HepG2 (cell line): ENCODE results near the gene NAV1. TPM values are rescaled to one million over a fixed set of nuclear protein-coding genes. Genes with fewer than 3 reads are reported as not detected.

Experiments
- ATAC-seq: fragments of 200-7000 bp; cut with Tn5 transposase; 3 replicates; pipeline ENCODE4 v1.9.1; 2020; ENCODE audit warnings: mild to moderate bottlenecking, moderate library complexity
- BruUV-seq: library from RNA; stranded (reverse); fragments of 400-500 nt; replicated peaks from 2 replicates; lab custom pipeline; 2021; lab: Mats Ljungman, UMichigan
- CTCF ChIA-PET: fragments of 300-600 bp; formaldehyde crosslinking; extraction: SDS; loops from one replicate; lab custom pipeline; 2021; ENCODE audit warnings: low total read pairs, inconsistent platforms, low intra/inter-chr PET ratio; lab: Yijun Ruan, JAX
- POLR2A ChIA-PET: fragments of 350-600 bp; sonication (Branson Sonifier 250); formaldehyde crosslinking; loops from one replicate; lab custom pipeline; 2020; ENCODE audit warnings: antibody characterized with exemption, inconsistent platforms; lab: Yijun Ruan, JAX
- DNase-seq: peaks from one replicate; pipeline ENCODE4 v3.0.0-alpha.2; 2015; ENCODE audit warnings: low spot score
- FAIRE-seq: peaks from 3 replicates; lab custom pipeline; 2011; peaks lifted over from hg19 to GRCh38; lab: Jason Lieb, UNC
- H2AFZ ChIP-seq: one replicate; pipeline ENCODE4 v1.6.1; 2011; ENCODE audit warnings: low read length, inconsistent platforms
- H3K27ac ChIP-seq: fragments of 300-600 bp; 3 replicates; pipeline ENCODE4 v1.8.0; 2011; ENCODE audit warnings: mixed run types, mild to moderate bottlenecking, mixed read lengths, low read length, inconsistent platforms; ENCODE audit not compliant: insufficient read depth; ENCODE audit errors: extremely low read length
- H3K27me3 ChIP-seq, 2 experiments: fragments of 200-600 bp in 1 of 2; 2 replicates in 1 of 2; 3 replicates in 1 of 2; pipeline versions ENCODE4 v1.6.0 to v1.8.0; 2011; ENCODE audit warnings: low read length in 2 of 2, mild to moderate bottlenecking in 2 of 2, moderate library complexity in 2 of 2, inconsistent platforms in 1 of 2; ENCODE audit not compliant: insufficient read depth in 2 of 2, control insufficient read depth in 1 of 2
- H3K36me3 ChIP-seq, 2 experiments: fragments of 200-600 bp in 1 of 2; replicated peaks in 1 of 2; 2 replicates in 1 of 2; 3 replicates in 1 of 2; pipeline versions ENCODE4 v1.5.1 to v1.8.0; 2011; ENCODE audit warnings: low read length in 2 of 2, inconsistent platforms in 1 of 2; ENCODE audit not compliant: insufficient read depth in 2 of 2, control insufficient read depth in 1 of 2
- H3K4me1 ChIP-seq: 2 replicates; pipeline ENCODE4 v1.5.1; 2012; ENCODE audit warnings: low read length, inconsistent platforms; ENCODE audit not compliant: insufficient read depth
- H3K4me2 ChIP-seq: 2 replicates; pipeline ENCODE4 v1.6.0; 2011; ENCODE audit warnings: low read depth, low read length, inconsistent platforms
- H3K4me3 ChIP-seq, 3 experiments: fragments of 200-600 bp in 1 of 3; sonication (generic), shearing (Covaris generic) in 1 of 3; replicated peaks in 1 of 3; 2 replicates each; pipeline ENCODE4 v1.5.1; 2011 to 2016; ENCODE audit warnings: low read length in 3 of 3, inconsistent platforms in 2 of 3, low read depth in 2 of 3, mild to moderate bottlenecking in 2 of 3, control low read depth in 1 of 3, mixed read lengths in 1 of 3; ENCODE audit not compliant: insufficient read depth in 1 of 3
- H3K79me2 ChIP-seq: one replicate; pipeline ENCODE4 v1.6.1; 2011; ENCODE audit warnings: low read length, inconsistent platforms; ENCODE audit not compliant: insufficient read depth
- H3K9ac ChIP-seq: 2 replicates; pipeline ENCODE4 v1.6.0; 2011; ENCODE audit warnings: mild to moderate bottlenecking, low read depth, low read length, inconsistent platforms; ENCODE audit not compliant: insufficient read depth
- H3K9me3 ChIP-seq: 2 replicates; pipeline ENCODE4 v1.5.1; 2012; ENCODE audit warnings: mild to moderate bottlenecking, low read length
- H4K20me1 ChIP-seq: 2 replicates; pipeline ENCODE4 v1.6.0; 2011; ENCODE audit warnings: inconsistent platforms, mild to moderate bottlenecking, low read length, moderate library complexity; ENCODE audit not compliant: insufficient read depth
- ATF7-NPFF ChIP-seq: sonication (generic); formaldehyde crosslinking; IDR thresholded peaks from 2 replicates; pipeline ENCODE4 v1.8.1; 2023; ENCODE audit warnings: mild to moderate bottlenecking, low read depth, missing genetic modification reagents, moderate library complexity
- FOXM1 ChIP-seq: sonication (generic); formaldehyde crosslinking; IDR thresholded peaks from 2 replicates; pipeline ENCODE4 v1.5.0; 2020; ENCODE audit warnings: missing genetic modification reagents
- GATAD1 ChIP-seq: IDR thresholded peaks from 2 replicates; pipeline ENCODE4 v1.6.1; 2016; ENCODE audit warnings: missing genetic modification reagents, missing compliant biosample characterization
- HMG20B ChIP-seq: conservative IDR thresholded peaks from 2 replicates; pipeline ENCODE4 v1.6.1; 2016; ENCODE audit warnings: missing genetic modification reagents, missing compliant biosample characterization
- NFE2 ChIP-seq: sonication (generic); formaldehyde crosslinking; IDR thresholded peaks from 2 replicates; pipeline ENCODE4 v1.4.0; 2020; ENCODE audit warnings: missing genetic modification reagents
- NR2C2 ChIP-seq: sonication (generic); formaldehyde crosslinking; IDR thresholded peaks from 2 replicates; pipeline ENCODE4 v1.4.0; 2020; ENCODE audit warnings: missing genetic modification reagents, mild to moderate bottlenecking, moderate library complexity, borderline replicate concordance
- POGZ ChIP-seq: sonication (generic); formaldehyde crosslinking; IDR thresholded peaks from 2 replicates; pipeline ENCODE4 v1.4.0; 2020; ENCODE audit warnings: mild to moderate bottlenecking, missing genetic modification reagents
- SAFB2 ChIP-seq: sonication (generic); formaldehyde crosslinking; IDR thresholded peaks from 2 replicates; pipeline ENCODE4 v1.5.1; 2020; ENCODE audit warnings: missing genetic modification reagents, low read depth, mild to moderate bottlenecking, borderline replicate concordance
- XRCC5 ChIP-seq: fragments of 200-400 bp; formaldehyde crosslinking; optimal IDR thresholded peaks from 2 replicates; pipeline ENCODE3; 2017; ENCODE audit warnings: mild to moderate bottlenecking, low read length
- ZNF343 ChIP-seq: sonication (generic); formaldehyde crosslinking; IDR thresholded peaks from 2 replicates; pipeline ENCODE4 v1.4.0; 2020; ENCODE audit warnings: mild to moderate bottlenecking, missing genetic modification reagents
- ZNF629 ChIP-seq: sonication (generic); formaldehyde crosslinking; conservative IDR thresholded peaks from 2 replicates; pipeline ENCODE4 v1.5.0; 2020; ENCODE audit warnings: missing genetic modification reagents
- ZNF672 ChIP-seq: sonication (generic); formaldehyde crosslinking; IDR thresholded peaks from 2 replicates; pipeline ENCODE4 v1.8.1; 2022; ENCODE audit warnings: missing genetic modification reagents
- WGBS: methylation state at CpG from one replicate; pipeline ENCODE4 v1.1.6; 2017; ENCODE audit warnings: low lambda C conversion rate; 5-methylcytosine and 5-hydroxymethylcytosine counted together
- in situ Hi-C: cut with HindIII; loops from 2 replicates; pipeline ENCODE4 v1.10.0; 2017; ENCODE audit warnings: low pct_unique_long_range_greater_than_20kb; ENCODE audit not compliant: extremely low pct_ligation_motif_present
- intact Hi-C: fragments of 100-400 bp; cut with micrococcal nuclease; formaldehyde crosslinking; loops from one replicate; pipeline ENCODE4 v1.10.0; 2022; ENCODE audit not compliant: unreplicated experiment
- polyA plus RNA-seq, 8 experiments: library from polyadenylated mRNA; depleted of rRNA in 3 of 8; stranded (reverse) in 7 of 8; unstranded in 1 of 8; fragments of >200 nt; fragmentation: Illumina TruSeq in 4 of 8; extraction: Trizol in 4 of 8; gene quantifications; 2 replicates each; pipeline versions ENCODE4 v1.2.1 to v1.2.3, GENCODE V29; 2011 to 2016; ENCODE audit warnings: low read depth in 4 of 8, missing spikeins in 1 of 8, mixed read lengths in 1 of 8; ENCODE audit not compliant: insufficient read depth in 1 of 8
- total RNA-seq, 5 experiments: library from RNA; depleted of rRNA; stranded (reverse); fragments of >200 nt; fragmentation: Illumina TruSeq; extraction: Trizol; gene quantifications; 2 replicates each; pipeline ENCODE4 v1.2.3, GENCODE V29; 2016; ENCODE audit warnings: low read depth in 1 of 5
- TF ChIP-seq, protein P1 (sequence below): sonication (generic); formaldehyde crosslinking; IDR thresholded peaks from 2 replicates; pipeline ENCODE4 v1.9.0; 2021; ENCODE audit warnings: missing genetic modification reagents, mild to moderate bottlenecking, borderline replicate concordance
- TF ChIP-seq, protein P2 (sequence below): sonication (generic); formaldehyde crosslinking; IDR thresholded peaks from 2 replicates; pipeline ENCODE4 v1.4.0; 2020; ENCODE audit warnings: mild to moderate bottlenecking, missing genetic modification reagents
- TF ChIP-seq, protein P3 (sequence below): sonication (generic); formaldehyde crosslinking; IDR thresholded peaks from 2 replicates; pipeline ENCODE4 v1.5.0; 2020; ENCODE audit warnings: missing genetic modification reagents

NAV1 gene
- total and polyA plus RNA-seq, 2 of the 13 experiments (the other 11 are each of a cell fraction or from before 2014, with no cell fraction given): not detected

DNA sequence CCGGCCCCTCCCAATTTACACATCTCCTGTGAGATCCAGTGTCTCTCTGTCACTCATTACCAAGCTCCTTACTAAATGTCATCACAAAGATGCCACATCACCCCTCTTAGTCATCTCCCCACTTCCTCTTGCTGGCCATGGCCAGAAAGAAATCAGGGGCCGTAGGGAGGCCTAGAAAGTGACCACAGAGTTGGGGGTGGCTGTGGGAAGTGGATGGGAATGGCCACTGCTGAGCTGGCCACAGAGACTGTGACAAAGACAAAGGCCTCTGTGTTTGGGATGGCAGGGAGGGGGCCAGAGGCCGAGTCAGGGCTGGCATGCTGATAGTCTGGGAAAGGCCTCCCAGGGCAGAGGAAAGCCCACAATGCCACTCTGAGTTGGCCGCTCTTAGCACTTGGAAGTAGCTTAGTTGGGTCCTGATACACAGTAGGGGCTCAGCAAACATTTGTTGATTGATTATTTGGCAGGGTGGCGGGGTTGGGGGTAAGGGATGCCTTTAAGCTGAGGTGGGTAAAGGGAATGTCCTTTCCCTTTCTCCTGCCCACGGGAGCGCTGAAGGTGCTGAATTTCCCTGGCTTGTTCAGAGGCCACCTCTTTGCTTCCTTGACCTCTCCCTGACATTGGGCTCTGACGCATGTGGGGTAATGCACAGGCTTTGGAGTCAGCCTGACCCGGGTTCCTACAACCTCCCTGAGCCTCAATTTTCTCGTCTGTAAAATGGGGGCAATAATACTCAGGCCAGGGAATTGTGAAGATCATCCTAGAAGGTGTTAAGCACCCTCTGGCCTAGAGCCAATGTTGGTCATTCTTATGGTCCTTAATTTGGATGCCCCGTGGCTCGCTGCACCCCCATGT is 13.2 kb downstream of the NAV1 start:
- BruUV-seq: no TSS peak
- H3K4me2 ChIP-seq: no peak overlapping the region
- CTCF ChIA-PET: no interaction called here
- no peak for FAIRE-seq
- peak; percentile 43 for TF ChIP-seq ZNF629
- TF ChIP-seq, protein P1, sequence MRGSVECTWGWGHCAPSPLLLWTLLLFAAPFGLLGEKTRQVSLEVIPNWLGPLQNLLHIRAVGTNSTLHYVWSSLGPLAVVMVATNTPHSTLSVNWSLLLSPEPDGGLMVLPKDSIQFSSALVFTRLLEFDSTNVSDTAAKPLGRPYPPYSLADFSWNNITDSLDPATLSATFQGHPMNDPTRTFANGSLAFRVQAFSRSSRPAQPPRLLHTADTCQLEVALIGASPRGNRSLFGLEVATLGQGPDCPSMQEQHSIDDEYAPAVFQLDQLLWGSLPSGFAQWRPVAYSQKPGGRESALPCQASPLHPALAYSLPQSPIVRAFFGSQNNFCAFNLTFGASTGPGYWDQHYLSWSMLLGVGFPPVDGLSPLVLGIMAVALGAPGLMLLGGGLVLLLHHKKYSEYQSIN (CRISPR knock-in tag): no peak
- no peak for TF ChIP-seq ZNF672
- TF ChIP-seq NFE2 (CRISPR knock-in tag): no peak
- TF ChIP-seq, all 625 proteins: peak for 1
- no peak for ATAC-seq
- intact Hi-C loops (no loop called here), in situ Hi-C loops (no loop called here)
- 23% methylated on average over 8 of the region's 12 CpGs for WGBS
- H3K36me3 ChIP-seq: no peaks in the 10 kb centered on the region
- H3K9ac ChIP-seq: no peak overlapping the region
- no peaks in the 10 kb centered on the region for H3K9me3 ChIP-seq
- H3K27ac ChIP-seq: no peak overlapping the region
- H4K20me1 ChIP-seq: no peaks in the 10 kb centered on the region
- no peaks in the 10 kb centered on the region for H3K79me2 ChIP-seq
- POLR2A ChIA-PET: no interaction called here
- DNase-seq: no peak
- H3K27me3 ChIP-seq: peaks cover 2 to 30% of the 10 kb centered on the region in 2 experiments; a peak in 3 of 5 replicates
- no peak overlapping the region for H2AFZ ChIP-seq
- no peak overlapping the region for H3K4me3 ChIP-seq
- no peaks in the 10 kb centered on the region for H3K4me1 ChIP-seq

DNA sequence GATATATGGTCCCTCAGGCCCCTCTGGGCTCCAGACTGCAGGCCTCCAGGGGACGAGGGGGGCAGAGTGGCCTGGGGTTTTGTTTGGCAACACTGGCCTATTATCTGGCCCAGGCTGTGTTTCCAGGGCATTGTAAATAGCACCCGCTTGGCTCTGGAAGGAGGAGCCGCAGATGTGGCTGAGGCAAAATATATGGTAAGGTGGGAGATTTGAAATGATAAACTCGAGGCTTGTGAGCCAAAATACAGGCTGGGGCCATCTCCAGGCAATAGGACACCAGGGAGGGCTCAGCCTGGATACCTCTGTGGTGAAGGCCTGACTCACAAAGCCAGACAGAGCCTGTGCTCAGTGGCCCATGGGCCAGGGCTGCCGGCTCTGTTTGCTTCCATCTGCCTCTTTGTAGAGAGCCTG is 14.0 kb downstream of the NAV1 start:
- FAIRE-seq (no peak), ATAC-seq (no peak), DNase-seq (no peak)
- intact Hi-C loops: no loop called here
- no peaks in the 10 kb centered on the region for H4K20me1 ChIP-seq
- no peak overlapping the region for H3K4me2 ChIP-seq
- H3K9me3 ChIP-seq: no peaks in the 10 kb centered on the region
- peaks cover 2 to 38% of the 10 kb centered on the region in 2 experiments; a peak in 3 of 5 replicates for H3K27me3 ChIP-seq
- no peak overlapping the region for H3K27ac ChIP-seq
- ChIA-PET POLR2A (no interaction called here), CTCF (no interaction called here)
- H3K4me3 ChIP-seq: no peak overlapping the region
- H3K4me1 ChIP-seq: no peaks in the 10 kb centered on the region
- H3K36me3 ChIP-seq: no peaks in the 10 kb centered on the region
- no peak overlapping the region for H3K9ac ChIP-seq
- H2AFZ ChIP-seq: no peak overlapping the region
- in situ Hi-C loops: no loop called here
- no TSS peak for BruUV-seq
- WGBS: 18% methylated on average over 5 of the region's 5 CpGs
- no peaks in the 10 kb centered on the region for H3K79me2 ChIP-seq
- TF ChIP-seq, protein P2, sequence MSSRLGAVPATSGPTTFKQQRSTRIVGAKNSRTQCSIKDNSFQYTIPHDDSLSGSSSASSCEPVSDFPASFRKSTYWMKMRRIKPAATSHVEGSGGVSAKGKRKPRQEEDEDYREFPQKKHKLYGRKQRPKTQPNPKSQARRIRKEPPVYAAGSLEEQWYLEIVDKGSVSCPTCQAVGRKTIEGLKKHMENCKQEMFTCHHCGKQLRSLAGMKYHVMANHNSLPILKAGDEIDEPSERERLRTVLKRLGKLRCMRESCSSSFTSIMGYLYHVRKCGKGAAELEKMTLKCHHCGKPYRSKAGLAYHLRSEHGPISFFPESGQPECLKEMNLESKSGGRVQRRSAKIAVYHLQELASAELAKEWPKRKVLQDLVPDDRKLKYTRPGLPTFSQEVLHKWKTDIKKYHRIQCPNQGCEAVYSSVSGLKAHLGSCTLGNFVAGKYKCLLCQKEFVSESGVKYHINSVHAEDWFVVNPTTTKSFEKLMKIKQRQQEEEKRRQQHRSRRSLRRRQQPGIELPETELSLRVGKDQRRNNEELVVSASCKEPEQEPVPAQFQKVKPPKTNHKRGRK (CRISPR knock-in tag): no peak
- TF ChIP-seq HMG20B (no peak), FOXM1 (CRISPR knock-in tag) (no peak), ZNF343 (CRISPR knock-in tag) (no peak), ATF7-NPFF (CRISPR knock-in tag) (no peak), SAFB2 (CRISPR knock-in tag) (no peak), POGZ (CRISPR knock-in tag) (no peak), XRCC5 (no peak), NR2C2 (CRISPR knock-in tag) (no peak), GATAD1 (CRISPR knock-in tag) (no peak)
- TF ChIP-seq, protein P3, sequence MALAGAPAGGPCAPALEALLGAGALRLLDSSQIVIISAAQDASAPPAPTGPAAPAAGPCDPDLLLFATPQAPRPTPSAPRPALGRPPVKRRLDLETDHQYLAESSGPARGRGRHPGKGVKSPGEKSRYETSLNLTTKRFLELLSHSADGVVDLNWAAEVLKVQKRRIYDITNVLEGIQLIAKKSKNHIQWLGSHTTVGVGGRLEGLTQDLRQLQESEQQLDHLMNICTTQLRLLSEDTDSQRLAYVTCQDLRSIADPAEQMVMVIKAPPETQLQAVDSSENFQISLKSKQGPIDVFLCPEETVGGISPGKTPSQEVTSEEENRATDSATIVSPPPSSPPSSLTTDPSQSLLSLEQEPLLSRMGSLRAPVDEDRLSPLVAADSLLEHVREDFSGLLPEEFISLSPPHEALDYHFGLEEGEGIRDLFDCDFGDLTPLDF (CRISPR knock-in tag): no peak
